HL-60 (cell line): Measurements from ENCODE around the gene ZNF609.

Experiments used
- POLR2AphosphoS5 ChIP-seq: IDR thresholded peaks from 2 replicates; pipeline ENCODE4 v1.6.1; 2012; ENCODE audit warnings: low read depth
- REST ChIP-seq: IDR thresholded peaks from 2 replicates; pipeline ENCODE4 v1.6.1; 2012; ENCODE audit warnings: low read depth; ENCODE audit not compliant: insufficient replicate concordance

- TF ChIP-seq REST (no peak), POLR2AphosphoS5 (no peak)
These were observed 55.4 kb downstream of the ZNF609 start for GRCh38 chr15:64515825-64516224.
